ENCODE measurements around the gene APOE. TPM values are rescaled to one million over a fixed set of nuclear protein-coding genes. Genes with fewer than 3 reads are reported as not detected.

APOE gene
- total and polyA plus RNA-seq, 9 of the 15 experiments (the other 6 are each of a cell fraction or from before 2014, with no cell fraction given), result 0.14 to 180 (median 58.1) TPM; not detected in 1

- no peak for FAIRE-seq
Observed at GRCh38 chr19:44907613-44908012, 2.0 kb downstream of the APOE start.

More at GRCh38 chr19:44907613-44908012, 2.0 kb downstream of the APOE start:
- Histone ChIP-seq H3K9me1 (ENCODE audit: control insufficient read depth, insufficient read depth, low read length) (no peaks in the 10 kb centered on the region), H3K27ac (ENCODE audit: extremely low read depth, low read depth, low read length) (no peak overlapping the region), H3K4me2 (ENCODE audit: insufficient read depth, low read length) (no peak overlapping the region), H3K4me1 (replicated peaks in 1 of 2; ENCODE audit: control insufficient read depth in 2 of 2, insufficient read depth in 2 of 2, low read length in 2 of 2) (peaks cover 41 to 95% of the 10 kb centered on the region in 2 experiments), H3K36me3 (ENCODE audit: control insufficient read depth, insufficient read depth, low read length) (peaks cover 39% of the 10 kb centered on the region; the same call in 2 of the 3 replicates), H3K9me3 (replicated peaks; ENCODE audit: control insufficient read depth, insufficient read depth, low read depth, low read length) (no peaks in the 10 kb centered on the region), H3K79me2 (ENCODE audit: control insufficient read depth, insufficient read depth, low read length) (no peaks in the 10 kb centered on the region; the same call in 2 of the 3 replicates), H4K20me1 (replicated peaks; ENCODE audit: control insufficient read depth, insufficient read depth, low read length) (0 out of 2 replicates have a peak, but pooled peaks cover under 1% of the 10 kb centered on the region), H3K27me3 (ENCODE audit: control insufficient read depth in 2 of 2, insufficient read depth in 2 of 2, low read length in 2 of 2) (no peaks in the 10 kb centered on the region), H2AFZ (ENCODE audit: low read depth, low read length) (no peak overlapping the region), H3K9ac (ENCODE audit: insufficient read depth in 1 of 2, low read depth in 2 of 2, low read length in 2 of 2) (0 out of 4 replicates have a peak overlapping the region, but pooled peaks of 1 of the 2 experiments have one; percentile 31), H3K4me3 (no peak overlapping the region)
- in situ Hi-C loops (cut with MboI) (no loop called here), intact Hi-C loops (cut with micrococcal nuclease) (no loop called here)
- WGBS (ENCODE audit: insufficient coverage, low coverage, missing lambda C conversion rate), result 83% methylated on average over 10 of the region's 12 CpGs
- no peak for DNase-seq (ENCODE audit: extremely low read depth in 1 of 4, low spot score in 3 of 4)
- BruUV-seq (replicated peaks), result no TSS peak
- TF ChIP-seq CAMTA2 (CRISPR knock-in tag; conservative IDR thresholded peaks at IDR 0.05) (no peak), CBFA2T2 (conservative IDR thresholded peaks at IDR 0.05) (no peak), HDAC2 (IDR thresholded peaks at IDR 0.05) (no peak), BHLHE40 (IDR thresholded peaks at IDR 0.05; ENCODE audit: low read length) (no peak), NFE2L1 (tag; IDR thresholded peaks at IDR 0.05; ENCODE audit: borderline replicate concordance, low read depth) (no peak), ZKSCAN8 (CRISPR knock-in tag; IDR thresholded peaks at IDR 0.05) (no peak), PTRF (tag; IDR thresholded peaks at IDR 0.05) (no peak), ZHX1 (conservative IDR thresholded peaks at IDR 0.05; ENCODE audit: low read length) (no peak), MXD1 (CRISPR knock-in tag; IDR thresholded peaks at IDR 0.05; ENCODE audit: borderline replicate concordance, poor library complexity, severe bottlenecking) (no peak)
- ChIA-PET POLR2A (interaction anchor here (0.6 to 1.2 kb wide), 4 partner anchors 9 to 146 kb away, joined by 3 to 4 read pairs (median 3); partner anchors contain the start of gene CLASRP), CTCF (ENCODE audit: low intra/inter-chr PET ratio) (no interaction called here)
- ATAC-seq, result no peak
